AG09309 (cell line): ENCODE data around the gene HLA-DRB1.

Experiments used
- DNase-seq: peaks from one replicate; pipeline ENCODE4 v3.0.0-alpha.2; 2010; ENCODE audit warnings: low read depth
- H3K4me3 ChIP-seq: 2 replicates; pipeline ENCODE4 v1.5.1; 2011; ENCODE audit warnings: mild to moderate bottlenecking, low read depth, low read length, moderate library complexity; ENCODE audit not compliant: control insufficient read depth
- TF ChIP-seq, protein P1 (sequence below): IDR thresholded peaks from 2 replicates; pipeline ENCODE4 v1.5.1; 2011; ENCODE audit warnings: mild to moderate bottlenecking, low read depth, low read length, inconsistent platforms; ENCODE audit not compliant: insufficient read depth, control insufficient read depth; ENCODE audit errors: missing control alignments

Gene HLA-DRB1

DNA sequence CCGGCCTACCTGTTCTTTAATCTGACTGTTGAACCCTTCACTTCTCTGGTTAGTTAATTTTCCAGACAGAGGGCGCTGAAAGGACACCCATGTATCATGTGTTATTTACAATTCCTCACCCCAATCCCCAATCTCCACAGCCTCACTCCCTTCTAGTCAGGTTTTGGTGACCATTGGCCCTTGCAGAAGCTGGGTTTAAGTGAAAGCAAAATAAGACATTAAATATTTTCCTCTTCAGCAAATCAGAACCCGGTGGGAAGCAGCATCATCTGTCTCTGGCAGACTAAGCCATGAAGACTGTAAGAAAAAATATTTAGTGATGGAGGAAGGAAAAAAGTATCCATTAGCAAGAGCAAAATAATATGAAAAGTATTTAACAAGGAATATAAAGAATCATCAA lies 38.2 kb upstream of the HLA-DRB1 start:
- TF ChIP-seq, protein P1, sequence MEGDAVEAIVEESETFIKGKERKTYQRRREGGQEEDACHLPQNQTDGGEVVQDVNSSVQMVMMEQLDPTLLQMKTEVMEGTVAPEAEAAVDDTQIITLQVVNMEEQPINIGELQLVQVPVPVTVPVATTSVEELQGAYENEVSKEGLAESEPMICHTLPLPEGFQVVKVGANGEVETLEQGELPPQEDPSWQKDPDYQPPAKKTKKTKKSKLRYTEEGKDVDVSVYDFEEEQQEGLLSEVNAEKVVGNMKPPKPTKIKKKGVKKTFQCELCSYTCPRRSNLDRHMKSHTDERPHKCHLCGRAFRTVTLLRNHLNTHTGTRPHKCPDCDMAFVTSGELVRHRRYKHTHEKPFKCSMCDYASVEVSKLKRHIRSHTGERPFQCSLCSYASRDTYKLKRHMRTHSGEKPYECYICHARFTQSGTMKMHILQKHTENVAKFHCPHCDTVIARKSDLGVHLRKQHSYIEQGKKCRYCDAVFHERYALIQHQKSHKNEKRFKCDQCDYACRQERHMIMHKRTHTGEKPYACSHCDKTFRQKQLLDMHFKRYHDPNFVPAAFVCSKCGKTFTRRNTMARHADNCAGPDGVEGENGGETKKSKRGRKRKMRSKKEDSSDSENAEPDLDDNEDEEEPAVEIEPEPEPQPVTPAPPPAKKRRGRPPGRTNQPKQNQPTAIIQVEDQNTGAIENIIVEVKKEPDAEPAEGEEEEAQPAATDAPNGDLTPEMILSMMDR = no peak
- DNase-seq = no peak
- no peak overlapping the region for H3K4me3 ChIP-seq

DNA sequence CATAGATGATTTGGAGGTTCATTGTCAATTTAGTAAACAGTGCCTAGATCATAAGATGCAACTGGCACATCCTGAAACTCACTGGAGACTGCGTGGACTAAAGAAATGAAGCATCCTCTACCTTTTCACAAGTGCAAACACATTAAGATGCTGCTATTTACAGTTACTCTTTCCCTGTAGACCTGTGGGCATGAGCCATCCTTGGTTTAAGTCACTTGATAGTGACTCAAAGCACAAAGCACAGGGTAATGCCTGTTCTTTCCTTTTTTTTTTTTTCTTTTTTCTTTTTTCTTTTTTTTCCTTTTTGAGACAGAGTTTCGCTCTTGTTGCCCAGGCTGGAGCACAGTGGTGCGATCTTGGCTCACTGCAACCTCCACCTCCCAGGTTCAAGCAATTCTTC lies 37.6 kb upstream of the HLA-DRB1 start:
- TF ChIP-seq, protein P1 = no peak
- H3K4me3 ChIP-seq = no peak overlapping the region
- no peak for DNase-seq

DNA sequence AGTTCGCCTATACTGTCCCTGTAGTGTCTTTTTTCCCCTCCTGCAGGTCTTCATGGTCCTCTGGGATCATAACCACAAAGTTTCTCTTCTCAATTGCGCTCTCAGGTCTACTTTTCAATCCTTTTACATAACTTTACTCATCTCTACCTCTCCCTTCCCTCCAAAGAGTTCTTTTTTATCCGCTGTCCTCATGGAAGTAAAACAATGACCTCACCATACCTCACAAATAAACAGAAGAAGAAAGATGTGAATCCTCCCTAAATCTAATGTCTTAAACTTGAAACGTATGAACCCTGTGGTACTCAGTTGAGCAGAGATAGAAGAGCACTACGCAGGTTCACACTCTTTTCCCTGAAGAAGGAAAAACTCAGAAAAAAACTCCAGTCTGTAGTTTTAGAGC lies 35.5 kb upstream of the HLA-DRB1 start:
- TF ChIP-seq, protein P1 = no peak
- no peak overlapping the region for H3K4me3 ChIP-seq
- no peak for DNase-seq

DNA sequence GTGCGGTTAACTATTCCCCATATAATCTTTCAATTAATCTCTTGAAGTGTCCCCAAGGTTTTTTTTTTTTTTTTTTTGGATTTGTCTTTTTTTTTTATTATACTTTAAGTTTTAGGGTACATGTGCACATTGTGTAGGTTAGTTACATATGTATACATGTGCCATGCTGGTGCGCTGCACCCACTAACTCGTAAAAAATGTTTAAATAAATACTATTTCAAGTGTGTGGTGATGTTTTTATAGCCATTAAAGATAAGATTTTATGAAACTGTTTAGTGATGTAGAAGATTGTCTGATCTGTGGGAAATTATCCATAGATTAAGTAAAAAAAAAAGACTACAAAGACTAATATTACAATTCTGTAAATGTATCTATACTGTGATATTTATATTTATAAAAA lies 34.9 kb upstream of the HLA-DRB1 start:
- TF ChIP-seq, protein P1 = no peak
- no peak for DNase-seq
- no peak overlapping the region for H3K4me3 ChIP-seq

DNA sequence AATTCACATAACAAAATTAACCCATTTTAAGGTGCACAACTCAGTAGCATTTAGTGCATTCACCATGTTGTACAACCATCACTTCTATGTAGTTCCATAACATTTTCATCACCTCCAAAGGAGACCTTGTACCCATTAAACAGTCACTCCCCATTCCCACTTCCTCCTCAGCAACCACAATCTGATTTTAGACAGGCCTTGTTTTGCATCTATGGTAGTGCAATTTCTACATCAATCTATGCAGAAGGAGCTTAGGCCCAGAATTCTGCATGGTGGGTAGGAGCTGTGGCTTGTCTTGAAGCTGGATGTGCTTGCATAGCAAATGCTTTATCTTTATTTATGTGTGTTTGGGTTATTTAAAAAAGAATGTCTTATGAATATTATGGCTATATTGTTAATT lies 34.0 kb upstream of the HLA-DRB1 start:
- TF ChIP-seq, protein P1 = no peak
- DNase-seq = no peak
- H3K4me3 ChIP-seq = no peak overlapping the region

DNA sequence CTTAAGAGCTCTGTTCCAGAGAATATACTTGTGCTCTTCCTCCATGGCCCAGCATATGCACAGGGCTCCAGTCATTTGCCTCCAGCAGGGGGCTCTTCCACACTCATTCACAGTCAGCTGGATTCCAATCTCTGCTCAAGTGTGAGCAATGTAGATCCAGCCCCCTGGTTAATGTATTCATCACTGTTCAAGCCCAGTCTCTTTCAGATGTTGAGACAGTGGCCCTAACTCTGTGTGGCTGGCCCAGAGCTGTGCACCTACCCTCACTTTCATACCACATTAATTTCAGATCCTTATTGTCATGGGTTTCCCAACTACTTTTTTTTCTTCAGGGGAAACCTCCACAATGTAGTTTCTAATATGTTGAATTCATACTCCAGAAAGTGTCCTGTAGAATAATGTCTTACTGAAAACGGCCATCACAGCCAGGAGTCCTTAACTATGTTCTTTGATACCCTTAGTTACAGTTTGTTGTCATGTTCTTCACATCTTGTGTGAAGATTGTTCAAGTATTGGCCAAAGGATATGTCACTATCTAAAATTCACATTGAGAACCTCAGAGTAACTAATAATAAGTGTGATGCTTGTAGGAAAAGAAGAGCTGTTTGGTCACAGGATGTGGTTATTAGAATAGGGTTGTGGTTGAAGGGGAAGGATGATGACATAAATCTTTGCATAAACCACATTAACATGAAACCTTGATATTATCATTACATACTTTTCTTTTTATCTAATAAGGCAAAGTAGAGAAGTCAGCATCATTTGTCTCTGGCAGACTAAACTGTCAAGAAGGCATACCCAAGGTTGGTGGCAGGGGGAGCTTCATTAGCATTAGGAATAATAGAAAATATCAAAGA lies 33.1 kb upstream of the HLA-DRB1 start:
- no peak for DNase-seq
- H3K4me3 ChIP-seq = no peak overlapping the region
- TF ChIP-seq, protein P1 = peak; percentile 58
